K562 (cell line): ENCODE results near the gene PROK2. TPM values are rescaled to one million over a fixed set of nuclear protein-coding genes. Genes with fewer than 3 reads are reported as not detected.

Experiments
- JUND ChIP-seq, 2 experiments: IDR thresholded peaks; 2 replicates in 1 of 2; 3 replicates in 1 of 2; pipeline ENCODE4 v1.6.1; 2011; ENCODE audit warnings: borderline replicate concordance in 2 of 2, low read depth in 2 of 2, low read length in 2 of 2, improper control_type of control experiment in 1 of 2, missing biosample characterization in 1 of 2, missing genetic modification characterization in 1 of 2, missing genetic modification reagents in 1 of 2
- PTTG1 ChIP-seq: fragments of 450-650 bp; IDR thresholded peaks from 2 replicates; pipeline ENCODE4 v1.6.1; 2016; ENCODE audit warnings: low read depth, mild to moderate bottlenecking, missing genetic modification characterization, missing compliant biosample characterization
- UBTF ChIP-seq, 2 experiments: IDR thresholded peaks; 2 replicates each; pipeline ENCODE4 v1.6.1; 2012; ENCODE audit warnings: improper control_type of control experiment in 2 of 2, low read depth in 2 of 2, low read length in 2 of 2, borderline replicate concordance in 1 of 2
- ZBTB7A ChIP-seq: IDR thresholded peaks from 2 replicates; pipeline ENCODE4 v1.6.1; 2011; ENCODE audit warnings: low read depth, mild to moderate bottlenecking, low read length, moderate library complexity, borderline replicate concordance; ENCODE audit not compliant: control insufficient read depth
- ZNF318 ChIP-seq, 2 experiments: fragments of 450-650 bp; IDR thresholded peaks; 2 replicates each; pipeline ENCODE4 v1.6.1; 2016; ENCODE audit warnings: mild to moderate bottlenecking in 2 of 2, borderline replicate concordance in 1 of 2, low read depth in 1 of 2, moderate library complexity in 1 of 2
- polyA plus RNA-seq, 8 experiments: library from polyadenylated mRNA; depleted of rRNA in 4 of 8; stranded (reverse) in 5 of 8; unstranded in 3 of 8; fragments of >200 nt; fragmentation: Nextera tagmentation in 2 of 8; fragmentation: Illumina TruSeq in 1 of 8; extraction: Ambion mirVana in 2 of 8; extraction: Trizol in 1 of 8; gene quantifications; 2 replicates each; pipeline versions ENCODE4 v1.2.1 to v1.2.3, GENCODE V29; 2011 to 2014; ENCODE audit warnings: inconsistent platforms in 1 of 8, missing spikeins in 1 of 8
- total RNA-seq, 7 experiments: library from RNA; depleted of rRNA in 6 of 7; stranded (reverse); fragments of >200 nt in 6 of 7; fragmentation: Illumina TruSeq in 2 of 7; extraction: Trizol in 2 of 7; gene quantifications; 2 replicates each; pipeline versions ENCODE4 v1.2.1 to v1.2.3, GENCODE V29; 2011 to 2021; ENCODE audit warnings: low replicate concordance in 1 of 7
- TF ChIP-seq, protein P1 (sequence below): fragments of 450-650 bp; formaldehyde crosslinking; conservative IDR thresholded peaks from 2 replicates; pipeline ENCODE4 v1.4.0; 2022; ENCODE audit warnings: mild to moderate bottlenecking, missing genetic modification characterization
- TF ChIP-seq, protein P2 (sequence below), 3 experiments: fragments of 200-800 bp in 1 of 3; fragments of 250-450 bp in 1 of 3; fragments of 450-650 bp in 1 of 3; sonication (Bioruptor Pico) in 1 of 3; sonication (Bioruptor generic) in 1 of 3; formaldehyde crosslinking in 1 of 3; IDR thresholded peaks; 2 replicates each; pipeline versions ENCODE4 v1.6.1 to v1.8.0; 2016 to 2022; ENCODE audit warnings: mild to moderate bottlenecking in 2 of 3, missing genetic modification characterization in 2 of 3, missing compliant biosample characterization in 1 of 3, moderate library complexity in 1 of 3

PROK2 gene
- total and polyA plus RNA-seq, 9 of the 15 experiments (the other 6 are each of a cell fraction or from before 2014, with no cell fraction given), result 0.07 to 0.13 TPM; not detected in 7

- TF ChIP-seq JUND (IDR thresholded peaks at IDR 0.05; ENCODE audit: borderline replicate concordance, low read depth, low read length) (no peak), JUND (tag; IDR thresholded peaks at IDR 0.05; ENCODE audit: borderline replicate concordance, low read depth, low read length) (no peak), ZNF318 (IDR thresholded peaks at IDR 0.05; ENCODE audit: borderline replicate concordance in 1 of 2, low read depth in 1 of 2) (no peak), PTTG1 (tag) (no peak), UBTF (IDR thresholded peaks at IDR 0.05; ENCODE audit: borderline replicate concordance in 1 of 2, low read depth in 2 of 2, low read length in 2 of 2) (no peak), ZBTB7A (no peak)
- TF ChIP-seq, protein P1, sequence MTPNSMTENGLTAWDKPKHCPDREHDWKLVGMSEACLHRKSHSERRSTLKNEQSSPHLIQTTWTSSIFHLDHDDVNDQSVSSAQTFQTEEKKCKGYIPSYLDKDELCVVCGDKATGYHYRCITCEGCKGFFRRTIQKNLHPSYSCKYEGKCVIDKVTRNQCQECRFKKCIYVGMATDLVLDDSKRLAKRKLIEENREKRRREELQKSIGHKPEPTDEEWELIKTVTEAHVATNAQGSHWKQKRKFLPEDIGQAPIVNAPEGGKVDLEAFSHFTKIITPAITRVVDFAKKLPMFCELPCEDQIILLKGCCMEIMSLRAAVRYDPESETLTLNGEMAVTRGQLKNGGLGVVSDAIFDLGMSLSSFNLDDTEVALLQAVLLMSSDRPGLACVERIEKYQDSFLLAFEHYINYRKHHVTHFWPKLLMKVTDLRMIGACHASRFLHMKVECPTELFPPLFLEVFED, result no peak
- TF ChIP-seq, protein P2, sequence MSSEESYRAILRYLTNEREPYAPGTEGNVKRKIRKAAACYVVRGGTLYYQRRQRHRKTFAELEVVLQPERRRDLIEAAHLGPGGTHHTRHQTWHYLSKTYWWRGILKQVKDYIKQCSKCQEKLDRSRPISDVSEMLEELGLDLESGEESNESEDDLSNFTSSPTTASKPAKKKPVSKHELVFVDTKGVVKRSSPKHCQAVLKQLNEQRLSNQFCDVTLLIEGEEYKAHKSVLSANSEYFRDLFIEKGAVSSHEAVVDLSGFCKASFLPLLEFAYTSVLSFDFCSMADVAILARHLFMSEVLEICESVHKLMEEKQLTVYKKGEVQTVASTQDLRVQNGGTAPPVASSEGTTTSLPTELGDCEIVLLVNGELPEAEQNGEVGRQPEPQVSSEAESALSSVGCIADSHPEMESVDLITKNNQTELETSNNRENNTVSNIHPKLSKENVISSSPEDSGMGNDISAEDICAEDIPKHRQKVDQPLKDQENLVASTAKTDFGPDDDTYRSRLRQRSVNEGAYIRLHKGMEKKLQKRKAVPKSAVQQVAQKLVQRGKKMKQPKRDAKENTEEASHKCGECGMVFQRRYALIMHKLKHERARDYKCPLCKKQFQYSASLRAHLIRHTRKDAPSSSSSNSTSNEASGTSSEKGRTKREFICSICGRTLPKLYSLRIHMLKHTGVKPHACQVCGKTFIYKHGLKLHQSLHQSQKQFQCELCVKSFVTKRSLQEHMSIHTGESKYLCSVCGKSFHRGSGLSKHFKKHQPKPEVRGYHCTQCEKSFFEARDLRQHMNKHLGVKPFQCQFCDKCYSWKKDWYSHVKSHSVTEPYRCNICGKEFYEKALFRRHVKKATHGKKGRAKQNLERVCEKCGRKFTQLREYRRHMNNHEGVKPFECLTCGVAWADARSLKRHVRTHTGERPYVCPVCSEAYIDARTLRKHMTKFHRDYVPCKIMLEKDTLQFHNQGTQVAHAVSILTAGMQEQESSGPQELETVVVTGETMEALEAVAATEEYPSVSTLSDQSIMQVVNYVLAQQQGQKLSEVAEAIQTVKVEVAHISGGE (CRISPR knock-in tag; IDR thresholded peaks at IDR 0.05), result peak in 1 of 3 experiments; percentile 28; a peak in 1 of 6 replicates
Observed at GRCh38 chr3:71779674-71780377, 5.1 kb downstream of the PROK2 start (continued).
